GM19452 (cell line): ENCODE data around the gene CTNND2.
"Not testable (repeated sequence)": the region's sequence is repeated elsewhere in the genome, so short reads cannot be mapped to it uniquely, and the experiment has no call there.

ENCODE experiments used
- ATAC-seq: cut with Tn5 transposase; IDR thresholded peaks from one replicate; pipeline ENCODE4 v1.9.1; 2021; ENCODE audit not compliant: unreplicated experiment

CTNND2 gene

DNA sequence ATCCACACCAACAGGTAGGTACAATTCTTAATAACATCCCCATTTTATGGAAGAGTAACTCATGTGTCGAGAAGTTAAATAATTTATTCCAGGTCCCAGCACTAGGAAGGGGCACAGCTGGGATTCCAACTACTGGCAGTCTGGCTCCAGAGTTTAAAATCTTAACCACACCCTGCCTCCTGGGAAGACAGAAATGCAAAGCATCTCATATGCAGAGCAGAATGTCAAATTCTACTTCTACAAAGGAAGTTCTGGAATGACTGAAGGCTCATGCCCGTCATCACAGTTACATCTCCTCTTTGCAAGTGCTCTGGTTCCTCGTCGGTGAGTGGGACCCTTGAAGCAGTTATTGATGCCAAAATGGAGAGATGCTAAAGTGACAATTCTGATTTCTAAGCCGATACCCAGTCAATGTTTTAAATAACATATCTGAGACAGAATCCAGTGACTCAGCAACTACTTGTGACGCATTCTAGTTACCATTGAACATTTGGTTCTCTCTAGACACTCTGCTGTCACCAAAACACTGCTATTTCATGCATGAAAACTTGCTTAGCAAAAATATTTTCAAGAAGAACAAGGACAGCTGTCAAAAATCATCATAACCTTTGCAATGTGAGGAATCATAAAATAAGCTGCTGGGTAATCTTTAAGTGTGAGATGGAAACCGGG lies 412.7 kb downstream of the CTNND2 start:
- no peak for ATAC-seq

DNA sequence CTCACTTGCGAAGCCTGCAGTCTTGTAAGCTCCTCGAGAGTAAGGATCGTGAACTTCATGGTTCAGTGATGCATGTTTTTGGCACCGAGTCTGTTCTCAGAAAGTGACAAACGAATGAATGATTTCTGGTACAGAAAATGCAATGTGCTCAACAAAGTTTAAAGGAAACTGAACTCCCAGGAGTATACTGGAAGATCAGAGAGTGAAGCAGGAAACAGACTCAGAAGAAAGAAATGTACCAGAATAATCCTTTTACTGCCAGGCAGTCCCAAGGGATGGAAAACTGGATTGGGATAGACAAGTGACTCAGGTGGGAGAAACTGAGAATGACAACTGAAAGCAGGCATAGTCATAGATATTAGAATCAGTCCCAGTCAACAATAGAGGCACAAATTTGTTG lies 420.6 kb downstream of the CTNND2 start:
- ATAC-seq, result no peak

DNA sequence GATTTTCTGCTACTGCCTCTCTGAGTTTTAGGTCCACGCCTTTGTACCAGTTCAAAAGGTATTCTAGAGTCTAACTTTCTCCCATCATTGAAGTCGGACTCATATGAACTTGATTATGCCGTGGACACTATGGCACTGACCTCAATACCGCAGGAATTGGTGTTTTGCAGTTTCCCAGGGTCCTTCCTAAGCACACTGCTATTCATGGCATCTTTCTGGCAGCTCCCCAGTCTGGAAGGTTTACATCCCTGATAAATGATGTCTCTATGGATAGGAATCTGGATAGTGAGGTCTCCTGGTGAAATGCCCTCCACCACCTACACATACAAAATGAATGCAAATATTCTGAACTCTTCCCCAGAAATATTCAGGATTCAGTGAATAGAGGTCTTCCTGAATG lies 422.2 kb downstream of the CTNND2 start:
- ATAC-seq, result no peak

DNA sequence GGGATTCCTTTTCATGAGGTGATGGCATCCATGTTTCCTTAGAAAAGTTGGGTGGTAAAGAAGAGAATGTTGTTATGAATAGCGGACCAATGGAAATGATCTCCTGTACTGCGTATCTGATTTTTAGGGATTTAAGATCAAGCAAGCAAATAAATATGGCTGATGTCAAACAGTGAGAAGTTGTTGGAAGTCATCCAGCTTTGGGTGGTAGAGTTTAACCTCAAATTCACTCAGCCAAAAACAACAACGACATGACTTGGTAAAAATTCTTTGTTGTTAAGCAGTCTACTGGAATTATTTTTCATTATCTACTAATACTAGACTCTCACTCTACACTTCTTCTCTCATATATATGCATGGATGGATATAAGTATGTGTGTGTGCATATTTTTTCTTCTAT lies 426.5 kb downstream of the CTNND2 start:
- no peak for ATAC-seq

DNA sequence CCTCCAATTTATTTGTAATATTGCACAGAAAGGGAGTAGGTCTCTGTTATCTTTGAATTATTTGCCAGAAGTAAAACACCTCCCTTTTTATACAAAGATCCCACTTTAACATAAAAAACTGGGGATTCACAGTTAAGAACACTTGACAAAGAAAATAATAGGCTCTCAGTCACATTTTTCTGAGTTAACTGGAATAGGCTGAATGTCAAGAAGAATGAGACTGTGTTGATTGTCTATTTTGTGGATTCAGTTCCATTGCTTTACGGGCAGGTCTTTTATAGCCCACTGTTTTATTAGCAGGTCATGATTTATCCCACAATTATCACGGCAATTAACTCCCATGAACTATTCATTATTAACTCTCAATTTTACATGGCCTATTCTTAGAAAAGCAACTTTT lies 427.4 kb downstream of the CTNND2 start:
- no peak for ATAC-seq

DNA sequence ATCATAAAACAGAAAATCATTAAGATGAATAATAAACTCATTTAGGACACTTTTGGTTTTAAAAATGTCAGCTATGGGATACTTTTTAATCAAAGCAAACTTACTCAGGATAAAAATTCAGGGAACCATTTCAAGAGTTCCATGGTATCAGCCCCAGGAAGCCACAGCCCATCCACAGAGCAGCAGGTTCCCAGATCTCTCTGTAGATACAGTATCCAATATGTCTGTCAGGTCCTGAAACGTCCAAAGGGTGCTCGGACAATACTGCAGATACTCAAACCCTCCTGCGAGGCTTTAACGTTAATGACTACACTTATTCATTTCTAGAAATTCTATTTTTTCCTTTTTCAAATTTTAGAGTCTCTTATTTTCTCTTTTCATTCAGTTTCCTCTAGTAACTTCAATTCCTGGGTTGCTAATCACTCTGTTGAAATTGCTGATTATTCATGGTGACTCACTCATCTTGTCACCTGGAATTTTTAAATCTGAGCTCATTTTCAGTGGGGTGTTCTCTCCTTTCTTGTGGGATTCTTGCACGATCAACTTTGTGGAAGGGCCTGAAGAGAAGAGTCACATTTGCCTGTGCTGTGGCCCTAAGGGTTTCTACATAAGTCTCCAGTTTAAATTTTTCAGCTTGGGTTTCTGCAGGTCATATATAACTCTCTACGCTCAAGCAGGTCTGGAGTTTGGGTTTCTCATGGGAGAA lies 435.8 kb downstream of the CTNND2 start:
- no peak for ATAC-seq

DNA sequence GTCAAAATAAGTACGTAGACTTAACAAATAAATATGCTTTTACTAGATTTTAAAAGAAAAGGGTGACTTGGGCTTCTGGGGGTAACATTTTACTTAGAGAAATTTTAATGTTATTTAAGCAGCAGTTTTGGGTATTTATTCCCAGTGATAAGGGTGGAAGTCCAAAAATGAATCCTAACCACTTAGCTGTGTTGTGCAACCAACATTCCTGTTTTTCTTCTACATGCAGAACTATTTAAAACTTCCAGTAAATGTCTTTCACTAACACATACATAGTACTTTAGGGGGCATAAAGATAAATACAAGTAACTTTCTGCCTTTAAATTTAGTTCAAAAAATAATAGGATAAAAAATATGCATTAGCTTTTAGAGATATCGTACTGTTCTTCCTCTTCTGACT lies 436.7 kb downstream of the CTNND2 start:
- no peak for ATAC-seq

DNA sequence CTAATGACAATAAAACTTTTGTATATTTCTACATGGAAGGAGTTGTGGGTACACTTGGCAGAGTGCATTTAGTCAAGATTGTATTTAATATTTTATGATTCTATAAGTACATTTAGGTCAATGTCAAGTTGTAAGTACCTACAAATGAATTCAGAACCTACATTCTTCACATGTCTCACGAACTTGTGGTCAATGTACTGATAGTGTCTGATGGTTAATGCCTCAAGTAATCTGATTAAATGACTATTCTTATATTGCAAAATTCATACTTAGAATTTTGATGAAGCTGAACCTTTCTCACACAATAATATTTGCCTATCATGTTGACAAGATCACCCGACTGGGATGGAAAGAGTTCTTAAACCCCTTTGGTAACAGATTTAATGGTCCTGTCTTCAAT lies 444.5 kb downstream of the CTNND2 start:
- no peak for ATAC-seq

DNA sequence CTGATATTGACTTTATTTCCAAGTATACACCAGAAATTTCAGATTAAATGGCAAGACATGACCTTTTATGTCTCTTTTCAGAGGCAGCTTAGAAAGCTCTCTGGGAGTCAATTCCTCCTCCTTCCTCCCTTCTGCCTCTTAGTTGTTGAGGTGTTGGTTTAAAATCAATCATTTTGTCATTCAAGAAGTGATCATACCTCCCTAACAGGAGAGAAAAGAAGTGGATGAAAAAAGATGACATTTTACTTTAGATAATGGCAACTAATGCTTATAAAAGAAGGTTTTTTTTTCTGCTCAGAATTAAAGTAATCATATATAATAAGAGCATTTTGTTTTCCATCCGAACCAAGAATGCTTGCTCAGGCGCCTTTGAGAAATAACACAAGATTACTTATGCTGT lies 448.7 kb downstream of the CTNND2 start:
- no peak for ATAC-seq

DNA sequence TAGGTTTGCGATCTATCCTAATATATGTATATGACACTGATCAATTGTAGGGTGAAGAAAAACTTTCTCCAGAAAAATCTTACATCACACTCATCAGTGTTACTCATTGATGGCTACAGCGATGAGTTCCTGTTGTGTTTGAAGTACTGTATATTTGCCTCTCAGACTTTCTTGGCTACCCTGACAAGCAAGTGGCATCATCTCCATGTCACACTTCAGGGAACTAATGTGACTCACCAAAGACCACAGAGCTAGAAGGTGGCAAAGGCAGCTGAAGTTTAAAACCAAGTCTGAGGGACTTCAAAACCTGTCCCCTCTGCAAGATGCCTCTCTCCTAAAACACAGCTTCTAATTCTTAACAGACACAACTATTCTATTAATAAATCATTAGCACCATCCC lies 451.4 kb downstream of the CTNND2 start:
- no peak for ATAC-seq

DNA sequence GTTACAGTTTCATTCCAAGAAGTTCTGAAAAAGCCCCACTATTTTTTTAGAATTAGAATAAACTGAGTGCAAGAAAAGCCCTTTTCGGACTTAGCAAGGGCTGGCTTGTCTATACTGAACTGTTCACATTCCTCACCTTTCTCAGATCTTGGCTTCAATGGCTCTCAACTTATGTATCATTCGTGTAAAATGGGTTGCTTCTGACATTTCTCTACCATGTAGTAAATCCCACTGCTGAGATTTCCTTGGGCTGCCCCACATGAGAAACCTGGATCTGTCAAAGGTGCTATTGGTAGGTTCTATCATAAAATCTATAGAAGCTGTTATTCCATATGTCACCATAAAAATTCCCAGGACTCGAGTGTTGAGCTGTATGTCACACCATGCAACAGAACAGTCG lies 454.3 kb downstream of the CTNND2 start:
- no peak for ATAC-seq

DNA sequence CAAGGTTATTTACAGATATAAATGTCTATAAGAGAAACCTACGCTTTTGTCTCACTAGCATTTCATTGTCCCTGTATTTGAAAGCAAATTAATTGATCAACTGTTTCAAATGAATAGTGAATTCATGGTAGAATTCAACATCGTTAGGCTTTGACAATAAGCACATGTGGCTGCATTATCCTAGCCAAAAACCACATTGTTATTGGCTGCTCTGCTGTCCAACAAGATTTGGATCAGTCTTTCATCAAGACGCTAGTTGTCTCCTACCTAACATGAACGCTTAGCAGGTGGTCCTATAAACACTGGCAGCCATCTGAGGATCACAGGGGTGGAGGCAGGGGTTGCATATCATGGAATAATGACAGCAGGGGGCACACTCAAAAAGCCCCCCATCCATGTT lies 455.0 kb downstream of the CTNND2 start:
- no peak for ATAC-seq

DNA sequence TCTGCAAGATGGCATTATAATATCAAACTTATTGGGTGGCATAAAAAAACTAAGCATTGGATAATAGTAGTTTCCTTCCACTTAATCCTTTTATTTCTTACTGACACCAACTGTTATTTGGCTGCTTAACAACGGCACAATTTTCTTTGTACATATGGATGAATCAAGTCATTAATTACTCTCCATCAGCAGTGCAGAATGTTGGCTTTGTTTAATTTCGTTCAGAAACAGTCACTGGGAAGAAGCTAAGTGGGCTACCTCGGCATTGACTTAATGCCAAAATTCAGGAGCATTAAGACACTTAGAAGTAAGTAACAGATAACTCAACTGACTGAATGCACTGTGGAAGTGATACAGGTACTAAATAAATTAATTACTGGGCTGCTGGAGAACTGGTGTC lies 460.4 kb downstream of the CTNND2 start:
- no peak for ATAC-seq

DNA sequence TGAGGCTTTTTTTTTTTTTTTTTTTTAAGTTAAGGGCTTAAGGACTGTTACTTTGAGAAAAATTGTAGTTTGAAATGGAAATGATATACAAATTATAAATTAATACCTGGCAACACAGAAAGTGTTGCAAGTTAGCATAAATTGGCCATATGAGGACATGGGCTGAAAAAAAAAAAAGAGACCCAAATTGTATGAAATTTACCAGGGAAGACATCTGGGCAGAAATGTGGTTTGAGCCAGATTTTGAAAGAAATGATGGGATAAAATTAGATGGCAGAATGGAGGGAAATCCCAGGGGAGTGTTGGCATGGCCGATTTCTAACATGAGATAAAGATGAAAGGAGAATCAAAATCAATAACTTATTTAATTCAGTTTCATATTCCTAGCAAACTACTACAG lies 472.1 kb downstream of the CTNND2 start:
- no peak for ATAC-seq

DNA sequence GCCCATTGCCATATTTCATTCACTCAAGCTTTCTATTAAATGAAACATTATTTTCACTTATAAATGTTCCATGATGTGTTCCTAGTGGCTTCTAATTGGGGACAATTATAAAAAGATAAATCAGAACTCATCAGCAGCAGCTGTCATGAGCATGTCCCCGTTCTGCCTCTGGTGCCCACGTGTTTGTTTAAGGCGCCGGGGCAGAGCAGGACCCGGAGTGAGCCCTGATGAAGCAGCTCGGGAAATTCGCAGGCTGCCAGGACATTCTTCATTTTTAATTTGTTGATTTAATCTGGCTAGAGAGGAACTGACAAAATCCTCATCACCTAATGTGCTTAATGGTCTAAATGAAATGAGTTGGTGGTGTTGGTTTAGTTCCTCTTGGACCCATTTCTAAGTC lies 475.0 kb downstream of the CTNND2 start:
- no peak for ATAC-seq

DNA sequence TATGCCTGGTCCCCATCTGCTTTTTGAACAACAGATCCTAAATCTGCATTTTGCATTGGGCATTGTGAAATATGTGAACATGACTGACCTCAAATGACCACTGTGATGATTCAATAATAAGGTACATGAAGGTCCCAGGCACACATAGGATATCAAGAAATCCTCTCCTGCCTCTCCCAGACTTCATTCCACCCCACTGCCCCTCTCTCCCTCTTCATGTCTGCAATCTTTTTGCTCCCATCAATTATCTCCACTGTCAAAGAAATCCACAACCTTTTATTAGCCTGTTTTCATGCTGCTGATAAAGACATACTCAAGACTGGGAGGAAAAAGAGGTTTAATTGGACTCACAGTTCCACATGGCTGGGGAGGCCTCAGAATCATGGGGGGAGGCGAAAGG lies 476.7 kb downstream of the CTNND2 start:
- no peak for ATAC-seq

DNA sequence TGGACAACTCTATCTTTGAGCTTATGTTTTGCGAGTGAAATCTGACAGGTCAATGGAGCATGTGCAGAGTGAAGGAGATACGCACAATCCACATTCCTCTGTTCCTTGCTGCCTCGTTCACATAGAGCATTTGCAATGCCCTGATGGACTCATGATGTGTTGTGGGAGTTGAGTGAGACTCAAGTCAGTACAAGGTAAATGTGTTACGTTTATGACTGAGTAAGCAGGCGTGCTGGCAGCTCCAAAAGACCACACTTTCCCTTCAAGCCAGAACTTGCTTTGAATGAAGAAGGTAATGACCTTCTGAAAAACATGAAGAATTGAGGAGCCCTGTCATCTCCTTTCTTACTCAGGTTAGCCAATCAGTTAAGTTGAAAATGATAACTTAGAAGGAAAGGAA lies 477.8 kb downstream of the CTNND2 start:
- no peak for ATAC-seq

DNA sequence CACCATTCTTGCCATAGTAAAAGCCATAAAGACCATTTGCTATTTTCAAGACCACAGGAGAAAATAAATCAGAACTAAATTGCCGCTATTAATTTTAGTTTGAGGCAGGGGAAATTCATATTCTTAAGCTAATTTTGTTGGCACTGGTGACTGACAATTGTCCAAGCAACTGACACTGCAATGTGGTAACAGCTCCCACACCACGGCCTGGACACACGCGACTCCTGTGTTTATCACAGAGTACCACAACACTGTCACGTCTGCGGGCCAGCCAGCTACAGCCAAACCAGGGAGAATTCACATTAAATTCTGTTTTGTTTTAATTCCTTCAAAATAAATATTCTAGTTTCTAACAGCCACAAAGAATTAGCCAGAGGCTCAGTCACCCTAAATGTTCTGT lies 481.9 kb downstream of the CTNND2 start:
- no peak for ATAC-seq

DNA sequence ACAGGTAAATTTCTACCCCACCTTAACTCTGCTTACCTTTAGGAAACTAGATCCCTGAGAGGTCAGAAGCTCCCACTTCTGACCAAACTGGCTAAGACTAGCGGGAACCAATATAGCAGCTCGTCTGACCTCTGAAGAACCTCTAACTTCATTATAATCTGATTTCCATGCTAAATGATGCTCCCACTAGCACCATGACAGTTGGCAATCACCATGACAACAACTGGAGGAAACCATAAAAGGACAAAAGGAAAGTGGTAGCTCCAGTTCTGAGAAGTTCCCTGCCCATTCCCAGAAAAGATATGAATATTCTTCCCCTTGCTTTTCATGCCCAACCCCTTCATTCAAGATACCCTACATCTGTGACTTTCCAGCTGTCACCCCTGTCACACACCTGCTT lies 483.3 kb downstream of the CTNND2 start:
- no peak for ATAC-seq

DNA sequence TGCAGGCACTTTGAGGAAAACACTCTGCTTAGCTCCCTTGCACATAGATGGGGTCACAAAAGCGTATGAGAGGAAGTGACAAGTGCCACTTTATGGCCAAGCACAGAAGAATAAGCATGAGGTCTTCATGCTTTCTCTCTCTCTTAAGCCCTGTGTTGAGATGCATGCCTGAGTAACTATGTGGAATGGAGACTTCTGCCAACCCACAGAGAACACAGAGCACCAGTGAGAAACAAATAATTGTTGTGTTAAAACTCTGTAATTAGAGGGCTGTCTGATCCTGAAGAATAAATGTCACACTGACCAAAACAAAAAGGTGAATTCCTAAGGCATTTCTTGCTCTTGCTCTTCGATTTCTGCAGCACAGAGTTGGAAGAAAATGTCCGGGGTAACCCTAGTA lies 488.5 kb downstream of the CTNND2 start:
- ATAC-seq, result no peak

DNA sequence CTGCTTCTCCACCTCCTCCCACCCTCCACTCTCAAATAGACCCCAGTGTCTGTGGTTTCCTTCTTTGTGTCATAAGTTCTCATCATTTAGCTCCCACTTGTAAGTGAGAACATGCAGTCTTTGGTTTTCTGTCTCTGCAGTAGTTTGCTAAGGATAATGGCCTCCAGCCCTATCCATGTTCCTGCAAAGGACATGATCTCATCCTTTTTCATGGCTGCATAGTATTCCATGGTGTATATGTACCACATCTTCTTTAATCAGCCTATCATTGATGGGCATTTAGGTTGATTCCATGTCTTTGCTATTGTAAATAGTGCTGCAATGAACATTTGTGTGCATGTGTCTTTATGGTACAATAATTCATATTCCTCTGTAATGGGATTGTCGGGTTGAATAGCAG lies 489.5 kb downstream of the CTNND2 start:
- ATAC-seq, result not testable (repeated sequence)

DNA sequence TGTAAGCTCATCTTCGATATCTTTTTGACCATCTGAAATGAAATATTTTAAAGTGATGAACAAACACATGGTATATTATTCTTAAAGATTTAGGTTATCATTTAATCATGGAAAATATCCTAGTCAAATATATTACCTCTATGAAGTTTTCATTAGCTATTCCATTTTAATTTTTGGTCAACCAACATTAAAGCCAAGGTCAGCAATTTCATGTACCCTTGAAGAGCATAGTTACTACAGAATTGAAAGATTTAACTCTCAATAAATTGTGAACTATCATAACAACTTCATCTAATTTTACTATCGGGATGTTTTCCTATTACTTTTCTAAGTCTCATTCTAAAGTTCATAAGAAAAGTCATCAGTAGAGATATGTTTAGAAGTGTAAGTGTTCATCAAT lies 492.6 kb downstream of the CTNND2 start:
- no peak for ATAC-seq

DNA sequence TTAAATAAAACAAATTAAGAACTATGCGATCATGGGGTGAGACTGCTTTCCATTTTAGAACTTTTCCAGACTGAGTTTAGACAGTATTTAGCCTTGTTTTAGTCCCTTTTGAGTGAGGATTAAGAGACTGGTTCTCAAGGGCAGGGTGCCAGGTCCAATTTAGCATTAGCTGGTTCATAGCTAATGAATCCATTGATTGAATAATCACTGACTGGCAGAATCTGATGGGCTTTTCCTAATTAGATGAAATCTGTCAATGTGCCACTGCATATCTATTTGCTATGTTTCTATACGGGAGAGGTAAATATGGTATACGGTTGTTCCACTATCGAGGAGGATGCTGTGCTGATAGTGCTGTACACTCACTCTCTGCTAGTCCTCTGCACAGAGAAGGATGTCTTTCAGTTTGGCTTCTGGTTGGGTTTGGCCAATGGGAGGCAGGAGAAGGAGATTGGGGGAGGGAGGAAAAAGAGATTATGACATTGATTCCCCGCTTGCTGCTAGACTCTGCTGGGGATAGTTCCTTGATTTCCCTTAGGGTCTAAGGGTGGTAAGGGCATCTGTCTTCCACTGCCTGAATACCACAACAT lies 496.6 kb downstream of the CTNND2 start:
- ATAC-seq, result no peak
